ENCODE measurements around the gene SLC25A43. TPM values are rescaled to one million over a fixed set of nuclear protein-coding genes. Genes with fewer than 3 reads are reported as not detected.
"Not testable (repeated sequence)": the region's sequence is repeated elsewhere in the genome, so short reads cannot be mapped to it uniquely, and the experiment has no call there.

Gene SLC25A43
- total and polyA plus RNA-seq, 2 of the 4 experiments (the other 2 are of a cell fraction) = 12.3 to 12.5 TPM

GRCh38 chrX:119371861-119372260, 27.3 kb upstream of the SLC25A43 start:
- dilution Hi-C loops (cut with HindIII; ENCODE audit: low sequenced_read_pairs, unreplicated experiment); intact Hi-C loops (cut with micrococcal nuclease); POLR2A ChIA-PET (ENCODE audit: unreplicated experiment): not testable (repeated sequence)

More at GRCh38 chrX:119371861-119372260, 27.3 kb upstream of the SLC25A43 start:
- H2BK120ac ChIP-seq (ENCODE audit: low read depth, low read length); H3K9ac ChIP-seq (ENCODE audit: low read depth, low read length); H3K9me1 ChIP-seq (ENCODE audit: insufficient read depth, low read length); H3K27me3 ChIP-seq (ENCODE audit: control insufficient read depth, insufficient read depth, low read length); H3K56ac ChIP-seq (ENCODE audit: extremely low read depth, insufficient read depth, low read length); in situ Hi-C loops (cut with MboI; ENCODE audit: low sequenced_read_pairs); H2AK9ac ChIP-seq (replicated peaks; ENCODE audit: low read depth, low read length, poor library complexity); H3K4ac ChIP-seq (ENCODE audit: low read depth, low read length); H3K14ac ChIP-seq (replicated peaks; ENCODE audit: low read depth, low read length); ATAC-seq (ENCODE audit: low read depth); H3K4me1 ChIP-seq (ENCODE audit: control insufficient read depth, insufficient read depth, low read length); H3K36me3 ChIP-seq (ENCODE audit: control insufficient read depth, insufficient read depth, low read length); H4K20me1 ChIP-seq (ENCODE audit: insufficient read depth, low read length); H3K4me3 ChIP-seq (ENCODE audit: insufficient read depth, low read depth, low read length); H3K9me3 ChIP-seq (ENCODE audit: control insufficient read depth, insufficient read depth, low read length); BruUV-seq (replicated peaks); H2AFZ ChIP-seq (replicated peaks; ENCODE audit: low read length, poor library complexity); DNase-seq; H4K8ac ChIP-seq (ENCODE audit: low read depth in 2 of 2, low read length in 2 of 2); H3K27ac ChIP-seq (ENCODE audit: insufficient read depth, low read length); H3K4me2 ChIP-seq (ENCODE audit: low read depth, low read length); H2BK5ac ChIP-seq (ENCODE audit: low read depth, low read length, poor library complexity, severe bottlenecking); H2BK15ac ChIP-seq (ENCODE audit: low read depth, low read length); H3K79me1 ChIP-seq (ENCODE audit: low read depth in 1 of 2, low read length in 2 of 2); H4K91ac ChIP-seq (ENCODE audit: insufficient read depth, low read depth, low read length); H3K18ac ChIP-seq (ENCODE audit: low read depth, low read length); H3K23ac ChIP-seq (ENCODE audit: low read depth, low read length); H2AK5ac ChIP-seq (ENCODE audit: low read depth, low read length); H4K5ac ChIP-seq (ENCODE audit: low read depth, low read length); H2BK20ac ChIP-seq (ENCODE audit: low read depth, low read length): not testable (repeated sequence)
- WGBS, 2 experiments (ENCODE audit: extremely low coverage in 2 of 2, insufficient read length in 1 of 2) = no CpG with 5 or more reads among the region's 2 CpGs
- CTCF ChIA-PET = interaction anchor here (0.7 kb wide), 1 partner anchor 9 kb away, joined by 7 read pairs; no protein-coding TSS in a partner anchor
